Nephron (organoid): Measurements from ENCODE around the gene VPS26A.
A peak's percentile ranks its signal among the peaks of the same experiment; 100 is the strongest.

Experiments
- H3K27ac Mint-ChIP-seq, 3 experiments: 2 replicates each; pipeline ENCODE4 v1.8.0; 2020; ENCODE audit warnings: mixed read lengths in 3 of 3, mild to moderate bottlenecking in 2 of 3, moderate library complexity in 1 of 3
- H3K27me3 Mint-ChIP-seq: 2 replicates; pipeline ENCODE4 v1.8.0; 2021; ENCODE audit warnings: low read depth, mild to moderate bottlenecking, moderate library complexity, mixed read lengths
- H3K36me3 Mint-ChIP-seq: 2 replicates; pipeline ENCODE4 v1.8.0; 2020; ENCODE audit warnings: low read depth, mixed read lengths
- H3K4me1 Mint-ChIP-seq: 2 replicates; pipeline ENCODE4 v1.8.0; 2020; ENCODE audit warnings: mixed read lengths
- H3K4me3 Mint-ChIP-seq, 3 experiments: 2 replicates each; pipeline ENCODE4 v1.8.0; 2020; ENCODE audit warnings: mild to moderate bottlenecking in 3 of 3, mixed read lengths in 3 of 3, moderate library complexity in 2 of 3
- H3K9me3 Mint-ChIP-seq: 2 replicates; pipeline ENCODE4 v1.8.0; 2020; ENCODE audit warnings: mixed read lengths
- CTCF ChIP-seq, 3 experiments: fragments of 200-600 bp; sonication (generic); IDR thresholded peaks; one replicate each; pipeline ENCODE4 v1.5.0; 2021; ENCODE audit warnings: antibody characterized with exemption in 3 of 3; ENCODE audit not compliant: unreplicated experiment in 3 of 3

VPS26A gene

GRCh38 chr10:69145864-69146263 lies 21.9 kb downstream of the VPS26A start:
- no peak for TF ChIP-seq CTCF (IDR thresholded peaks at IDR 0.05; ENCODE audit: unreplicated experiment in 3 of 3)
- Mint-ChIP-seq H3K36me3 (peaks cover 27% of the 10 kb centered on the region), H3K27ac (no peak overlapping the region), H3K4me3 (no peak overlapping the region), H3K27me3 (no peaks in the 10 kb centered on the region), H3K4me1 (no peaks in the 10 kb centered on the region), H3K9me3 (no peaks in the 10 kb centered on the region)

GRCh38 chr10:69146759-69147158 lies 22.8 kb downstream of the VPS26A start:
- no peaks in the 10 kb centered on the region for H3K9me3 Mint-ChIP-seq
- no peak for TF ChIP-seq CTCF (IDR thresholded peaks at IDR 0.05; ENCODE audit: unreplicated experiment in 3 of 3)
- H3K36me3 Mint-ChIP-seq = peaks cover 24% of the 10 kb centered on the region
- no peak overlapping the region for H3K27ac Mint-ChIP-seq
- no peak overlapping the region for H3K4me3 Mint-ChIP-seq
- no peaks in the 10 kb centered on the region for H3K4me1 Mint-ChIP-seq
- no peaks in the 10 kb centered on the region for H3K27me3 Mint-ChIP-seq

GRCh38 chr10:69151984-69152383 lies 28.0 kb downstream of the VPS26A start:
- peaks cover 4% of the 10 kb centered on the region for H3K36me3 Mint-ChIP-seq
- no peak overlapping the region for H3K4me3 Mint-ChIP-seq
- no peaks in the 10 kb centered on the region for H3K27me3 Mint-ChIP-seq
- no peaks in the 10 kb centered on the region for H3K4me1 Mint-ChIP-seq
- H3K27ac Mint-ChIP-seq = no peak overlapping the region
- H3K9me3 Mint-ChIP-seq = no peaks in the 10 kb centered on the region
- no peak for TF ChIP-seq CTCF (IDR thresholded peaks at IDR 0.05; ENCODE audit: unreplicated experiment in 3 of 3)

- no peak for TF ChIP-seq CTCF (IDR thresholded peaks at IDR 0.05; ENCODE audit: unreplicated experiment in 3 of 3)
- Mint-ChIP-seq H3K4me1 (no peaks in the 10 kb centered on the region), H3K36me3 (peaks cover 13% of the 10 kb centered on the region), H3K4me3 (no peak overlapping the region), H3K27ac (no peak overlapping the region), H3K9me3 (no peaks in the 10 kb centered on the region), H3K27me3 (no peaks in the 10 kb centered on the region)
These were observed 29.2 kb downstream of the VPS26A start for GRCh38 chr10:69153227-69153626.

GRCh38 chr10:69160809-69161241 lies 36.8 kb downstream of the VPS26A start:
- Mint-ChIP-seq H3K27me3 (no peaks in the 10 kb centered on the region), H3K4me3 (no peak overlapping the region), H3K36me3 (peaks cover 25% of the 10 kb centered on the region), H3K27ac (peak overlapping the region in 2 of 3 experiments; percentile 40 to 55), H3K4me1 (no peaks in the 10 kb centered on the region), H3K9me3 (no peaks in the 10 kb centered on the region)
- no peak for TF ChIP-seq CTCF (IDR thresholded peaks at IDR 0.05; ENCODE audit: unreplicated experiment in 3 of 3)

GRCh38 chr10:69168493-69168892 lies 44.5 kb downstream of the VPS26A start:
- Mint-ChIP-seq H3K9me3 (no peaks in the 10 kb centered on the region), H3K36me3 (peaks cover 35% of the 10 kb centered on the region), H3K4me1 (no peaks in the 10 kb centered on the region), H3K4me3 (no peak overlapping the region), H3K27me3 (no peaks in the 10 kb centered on the region), H3K27ac (no peak overlapping the region)
- no peak for TF ChIP-seq CTCF (IDR thresholded peaks at IDR 0.05; ENCODE audit: unreplicated experiment in 3 of 3)
